ENCODE results near the gene BIN1.

BIN1 gene

DNA sequence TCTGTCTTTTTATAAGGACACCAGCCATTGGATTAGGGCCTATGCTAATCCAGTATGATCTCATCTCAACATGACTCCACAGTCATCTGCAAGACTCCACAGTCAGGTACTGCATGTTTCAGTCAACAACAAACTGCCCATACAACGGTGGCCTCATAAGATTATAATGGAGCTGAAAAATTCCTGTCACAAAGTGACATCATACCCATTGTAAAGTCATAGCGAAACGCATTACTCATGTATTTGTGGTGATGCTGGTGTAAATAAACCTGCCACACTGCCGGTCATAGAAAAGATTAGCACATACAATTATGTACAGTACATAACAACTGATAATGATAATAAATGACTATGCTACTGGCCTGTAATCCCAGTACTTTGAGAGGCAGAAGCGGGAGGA is 106.0 kb downstream of the BIN1 start:
- H3K27ac ChIP-seq, result no peak overlapping the region
- TF ChIP-seq, protein P1, sequence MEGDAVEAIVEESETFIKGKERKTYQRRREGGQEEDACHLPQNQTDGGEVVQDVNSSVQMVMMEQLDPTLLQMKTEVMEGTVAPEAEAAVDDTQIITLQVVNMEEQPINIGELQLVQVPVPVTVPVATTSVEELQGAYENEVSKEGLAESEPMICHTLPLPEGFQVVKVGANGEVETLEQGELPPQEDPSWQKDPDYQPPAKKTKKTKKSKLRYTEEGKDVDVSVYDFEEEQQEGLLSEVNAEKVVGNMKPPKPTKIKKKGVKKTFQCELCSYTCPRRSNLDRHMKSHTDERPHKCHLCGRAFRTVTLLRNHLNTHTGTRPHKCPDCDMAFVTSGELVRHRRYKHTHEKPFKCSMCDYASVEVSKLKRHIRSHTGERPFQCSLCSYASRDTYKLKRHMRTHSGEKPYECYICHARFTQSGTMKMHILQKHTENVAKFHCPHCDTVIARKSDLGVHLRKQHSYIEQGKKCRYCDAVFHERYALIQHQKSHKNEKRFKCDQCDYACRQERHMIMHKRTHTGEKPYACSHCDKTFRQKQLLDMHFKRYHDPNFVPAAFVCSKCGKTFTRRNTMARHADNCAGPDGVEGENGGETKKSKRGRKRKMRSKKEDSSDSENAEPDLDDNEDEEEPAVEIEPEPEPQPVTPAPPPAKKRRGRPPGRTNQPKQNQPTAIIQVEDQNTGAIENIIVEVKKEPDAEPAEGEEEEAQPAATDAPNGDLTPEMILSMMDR (conservative IDR thresholded peaks at IDR 0.05), result no peak

DNA sequence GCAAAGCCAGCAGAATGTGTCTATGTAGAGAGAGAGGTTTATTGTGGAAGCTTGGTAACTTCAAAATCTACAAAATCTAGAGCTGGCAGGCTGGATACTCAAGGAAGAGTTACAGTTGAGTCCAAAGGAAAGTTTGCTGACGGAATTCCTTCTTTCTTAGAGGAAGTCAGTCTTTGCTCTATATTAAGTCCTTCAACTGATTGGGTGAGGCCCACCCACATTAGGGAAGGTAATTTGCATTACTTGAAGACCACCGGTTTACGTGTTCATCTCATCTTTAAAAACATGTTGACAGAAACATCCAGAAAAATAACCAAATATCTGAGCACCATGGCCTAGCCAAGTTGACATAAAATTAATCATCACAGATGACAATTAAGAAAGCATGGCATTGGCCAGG is 106.8 kb downstream of the BIN1 start:
- H3K27ac ChIP-seq, result no peak overlapping the region
- TF ChIP-seq, protein P1 (conservative IDR thresholded peaks at IDR 0.05), result no peak

DNA sequence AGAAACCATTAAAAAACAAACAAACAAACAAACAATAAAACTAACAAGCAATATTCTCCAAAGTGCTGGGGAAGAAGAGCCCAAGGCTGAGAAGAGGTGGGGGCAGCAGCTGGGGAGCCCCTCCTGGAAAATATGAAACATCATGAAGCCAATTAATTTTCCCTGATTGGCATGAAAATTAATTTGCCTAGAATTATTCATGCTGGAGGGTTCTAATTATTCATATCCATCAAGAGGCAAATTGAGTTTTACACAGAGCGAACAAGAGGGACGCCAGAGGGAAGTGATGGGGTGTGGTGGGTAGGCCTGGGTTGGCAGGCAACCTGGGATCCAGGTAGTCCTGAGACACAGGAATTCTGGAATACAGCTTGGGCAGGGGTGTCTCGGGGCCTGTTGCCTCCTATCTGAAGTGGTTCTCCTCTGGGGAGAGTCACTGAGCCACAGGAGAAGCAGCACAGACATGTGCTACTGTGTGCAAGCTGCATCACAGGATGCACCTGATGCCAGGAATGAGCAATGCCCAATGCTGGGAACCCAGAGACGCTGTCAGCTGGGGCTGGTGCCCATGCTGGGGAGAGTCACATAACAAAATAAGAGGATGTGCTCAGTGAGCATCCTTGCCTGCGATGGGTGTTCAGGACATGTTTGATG is 107.7 kb downstream of the BIN1 start:
- TF ChIP-seq, protein P1 (conservative IDR thresholded peaks at IDR 0.05), result no peak
- H3K27ac ChIP-seq, result no peak overlapping the region

GRCh38 chr2:126998486-126998885 is 108.5 kb downstream of the BIN1 start:
- TF ChIP-seq, protein P1 (conservative IDR thresholded peaks at IDR 0.05), result no peak
- no peak overlapping the region for H3K27ac ChIP-seq

All from VCaP (cell line).